Activated T-cell treated with anti-CD3 and anti-CD28 coated beads, Interleukin-2, amount 50 U/mL, for 72 hours (primary cell): ENCODE data around the gene MYADM. TPM values are rescaled to one million over a fixed set of nuclear protein-coding genes. Genes with fewer than 3 reads are reported as not detected.
A peak's percentile ranks its signal among the peaks of the same experiment; 100 is the strongest.
"Not testable (repeated sequence)": the region's sequence is repeated elsewhere in the genome, so short reads cannot be mapped to it uniquely, and the experiment has no call there.

Experiments
- ATAC-seq, 2 donors: fragments of 150-1000 bp; cut with Tn5 transposase; replicated peaks in 1 of 2; 2 replicates each; pipeline ENCODE4 v1.10.0; 2021; ENCODE audit warnings: moderate library complexity in 2 of 2, mild to moderate bottlenecking in 1 of 2
- DNase-seq, 2 donors: peaks; one replicate each; pipeline ENCODE4 v3.0.0; 2021 to 2022; ENCODE audit warnings: mixed read lengths in 1 of 2
- H3K27ac Mint-ChIP-seq: one replicate; pipeline ENCODE4 v1.8.0; 2022; ENCODE audit warnings: mild to moderate bottlenecking, moderate library complexity, mixed read lengths
- H3K27me3 Mint-ChIP-seq: one replicate; pipeline ENCODE4 v1.8.0; 2022; ENCODE audit warnings: low read depth, mixed read lengths
- H3K36me3 Mint-ChIP-seq, 2 donors: one replicate each; pipeline ENCODE4 v1.8.0; 2022; ENCODE audit warnings: mixed read lengths in 2 of 2, mild to moderate bottlenecking in 1 of 2; ENCODE audit not compliant: insufficient read depth in 2 of 2
- H3K4me1 Mint-ChIP-seq: one replicate; pipeline ENCODE4 v1.8.0; 2022; ENCODE audit warnings: low read depth, mixed read lengths
- H3K4me3 Mint-ChIP-seq, 2 donors: one replicate each; pipeline ENCODE4 v1.8.0; 2022; ENCODE audit warnings: mild to moderate bottlenecking in 2 of 2, mixed read lengths in 2 of 2, moderate library complexity in 2 of 2
- H3K9me3 Mint-ChIP-seq, 2 donors: one replicate each; pipeline ENCODE4 v1.8.0; 2022; ENCODE audit warnings: mixed read lengths in 2 of 2
- total RNA-seq, 2 donors: library from RNA; stranded (reverse); gene quantifications; one replicate each; pipeline ENCODE4 v1.2.3, GENCODE V29; 2022

MYADM gene
- total RNA-seq, 2 donors from 2014 or later, result 32.7 to 43.5 TPM

- Mint-ChIP-seq H3K4me3 (no peak overlapping the region), H3K36me3 (peaks cover 0 to 1% of the 10 kb centered on the region in 2 donors), H3K9me3 (no peaks in the 10 kb centered on the region), H3K27me3 (peaks cover 32% of the 10 kb centered on the region), H3K27ac (no peak overlapping the region), H3K4me1 (peaks cover 9% of the 10 kb centered on the region)
- ATAC-seq (no peak), DNase-seq (no peak)
Measured at GRCh38 chr19:53849237-53849676, 18.4 kb upstream of the MYADM start.

GRCh38 chr19:53853707-53854106 is 14.0 kb upstream of the MYADM start:
- no peaks in the 10 kb centered on the region for H3K9me3 Mint-ChIP-seq
- H3K36me3 Mint-ChIP-seq, result no peaks in the 10 kb centered on the region
- H3K27ac Mint-ChIP-seq, result no peak overlapping the region
- peaks cover 9% of the 10 kb centered on the region for H3K4me1 Mint-ChIP-seq
- H3K4me3 Mint-ChIP-seq, result no peak overlapping the region
- ATAC-seq (peak in 1 of 2 donors; percentile 52), DNase-seq (no peak)
- H3K27me3 Mint-ChIP-seq, result peaks cover 20% of the 10 kb centered on the region

GRCh38 chr19:53864308-53864836 is 3.3 kb upstream of the MYADM start:
- Mint-ChIP-seq H3K27ac (no peak overlapping the region), H3K4me1 (peaks cover 31% of the 10 kb centered on the region), H3K4me3 (no peak overlapping the region), H3K27me3 (no peaks in the 10 kb centered on the region), H3K36me3 (peaks cover 1 to 2% of the 10 kb centered on the region in 2 donors), H3K9me3 (no peaks in the 10 kb centered on the region)
- DNase-seq (no peak), ATAC-seq (no peak)

- Mint-ChIP-seq H3K4me1 (peaks cover 34% of the 10 kb centered on the region), H3K36me3 (peaks cover 1 to 3% of the 10 kb centered on the region in 2 donors), H3K27me3 (no peaks in the 10 kb centered on the region), H3K27ac (no peak overlapping the region), H3K9me3 (no peaks in the 10 kb centered on the region), H3K4me3 (peak overlapping the region; percentile 96)
- ATAC-seq, result no peak
- no peak for DNase-seq
Measured at GRCh38 chr19:53865523-53865917, 2.2 kb upstream of the MYADM start.

GRCh38 chr19:53865918-53866864 is 1.5 kb upstream of the MYADM start:
- DNase-seq (peak; percentile 73 to 79), ATAC-seq (peak; percentile 31 to 45)
- Mint-ChIP-seq H3K27me3 (no peaks in the 10 kb centered on the region), H3K27ac (peak overlapping the region; percentile 66), H3K9me3 (no peaks in the 10 kb centered on the region), H3K4me3 (peak overlapping the region; percentile 96), H3K36me3 (peaks cover 1 to 4% of the 10 kb centered on the region in 2 donors), H3K4me1 (peaks cover 40% of the 10 kb centered on the region)

- peak overlapping the region; percentile 39 for H3K27ac Mint-ChIP-seq
- no peak for ATAC-seq
- peaks cover 47% of the 10 kb centered on the region for H3K4me1 Mint-ChIP-seq
- no peak for DNase-seq
- H3K27me3 Mint-ChIP-seq, result no peaks in the 10 kb centered on the region
- H3K36me3 Mint-ChIP-seq, result peaks cover 3 to 4% of the 10 kb centered on the region in 2 donors
- H3K9me3 Mint-ChIP-seq, result no peaks in the 10 kb centered on the region
- peak overlapping the region; percentile 96 for H3K4me3 Mint-ChIP-seq
Measured at GRCh38 chr19:53866865-53867224, 838 bp upstream of the MYADM start.

- no peaks in the 10 kb centered on the region for H3K27me3 Mint-ChIP-seq
- H3K27ac Mint-ChIP-seq, result peak overlapping the region; percentile 70
- no peak for ATAC-seq
- H3K4me1 Mint-ChIP-seq, result peaks cover 48% of the 10 kb centered on the region
- H3K36me3 Mint-ChIP-seq, result peaks cover 4% of the 10 kb centered on the region in 2 donors
- H3K9me3 Mint-ChIP-seq, result no peaks in the 10 kb centered on the region
- peak; percentile 42 to 46 for DNase-seq
- peak overlapping the region; percentile 96 for H3K4me3 Mint-ChIP-seq
Measured at GRCh38 chr19:53868091-53868891, 608 bp downstream of the MYADM start.

GRCh38 chr19:53868892-53869804 is 1.5 kb downstream of the MYADM start:
- DNase-seq (peak; percentile 87 to 88), ATAC-seq (peak; percentile 63 to 64)
- peak overlapping the region; percentile 76 for H3K27ac Mint-ChIP-seq
- H3K9me3 Mint-ChIP-seq, result no peaks in the 10 kb centered on the region
- no peaks in the 10 kb centered on the region for H3K27me3 Mint-ChIP-seq
- peaks cover 56% of the 10 kb centered on the region for H3K4me1 Mint-ChIP-seq
- peak overlapping the region; percentile 86 to 96 for H3K4me3 Mint-ChIP-seq
- peaks cover 7 to 11% of the 10 kb centered on the region in 2 donors for H3K36me3 Mint-ChIP-seq

GRCh38 chr19:53869805-53870484 is 2.3 kb downstream of the MYADM start:
- not testable (repeated sequence) for DNase-seq, H3K9me3 Mint-ChIP-seq, H3K27me3 Mint-ChIP-seq, ATAC-seq
- peaks cover 13 to 19% of the 10 kb centered on the region in 2 donors for H3K36me3 Mint-ChIP-seq
- peak overlapping the region; percentile 67 for H3K27ac Mint-ChIP-seq
- H3K4me1 Mint-ChIP-seq, result peaks cover 64% of the 10 kb centered on the region
- H3K4me3 Mint-ChIP-seq, result peak overlapping the region; percentile 86 to 96

- peak overlapping the region; percentile 71 for H3K4me3 Mint-ChIP-seq
- peak overlapping the region; percentile 67 for H3K27ac Mint-ChIP-seq
- ATAC-seq (no peak), DNase-seq (no peak)
- peaks cover 66% of the 10 kb centered on the region for H3K4me1 Mint-ChIP-seq
- H3K36me3 Mint-ChIP-seq, result peaks cover 13 to 19% of the 10 kb centered on the region in 2 donors
- H3K27me3 Mint-ChIP-seq, result no peaks in the 10 kb centered on the region
- H3K9me3 Mint-ChIP-seq, result no peaks in the 10 kb centered on the region
Measured at GRCh38 chr19:53870485-53870844, 2.8 kb downstream of the MYADM start.

- Mint-ChIP-seq H3K4me1 (peaks cover 64% of the 10 kb centered on the region), H3K36me3 (peaks cover 13 to 19% of the 10 kb centered on the region in 2 donors), H3K27ac (no peak overlapping the region), H3K9me3 (no peaks in the 10 kb centered on the region), H3K4me3 (peak overlapping the region; percentile 2 to 27), H3K27me3 (no peaks in the 10 kb centered on the region)
- no peak for DNase-seq
- no peak for ATAC-seq
Measured at GRCh38 chr19:53871454-53871853, 3.8 kb downstream of the MYADM start.

- Mint-ChIP-seq H3K4me3 (no peak overlapping the region), H3K36me3 (peaks cover 13 to 18% of the 10 kb centered on the region in 2 donors), H3K27ac (no peak overlapping the region), H3K27me3 (no peaks in the 10 kb centered on the region), H3K4me1 (peaks cover 66% of the 10 kb centered on the region), H3K9me3 (no peaks in the 10 kb centered on the region)
- DNase-seq (no peak), ATAC-seq (no peak)
Measured at GRCh38 chr19:53872762-53873161, 5.1 kb downstream of the MYADM start.
